DOHH2 (cell line): Measurements from ENCODE around the gene HOXA13.

ENCODE experiments used
- H3F3A ChIP-seq: fragments of 200-600 bp; sonication (generic), shearing (Covaris generic); 2 replicates; pipeline ENCODE4 v1.6.0; 2016; ENCODE audit warnings: antibody characterized with exemption, mild to moderate bottlenecking; ENCODE audit not compliant: control insufficient read depth, insufficient read depth
- H3K27ac ChIP-seq: fragments of 200-600 bp; sonication (generic); 2 replicates; pipeline ENCODE4 v1.5.1; 2014; ENCODE audit warnings: low read depth, mild to moderate bottlenecking, low read length, moderate library complexity
- H3K27me3 ChIP-seq: fragments of 200-600 bp; sonication (generic); 2 replicates; pipeline ENCODE4 v1.6.1; 2014; ENCODE audit warnings: mild to moderate bottlenecking, low read length, mixed read lengths; ENCODE audit not compliant: control insufficient read depth
- H3K36me3 ChIP-seq: fragments of 200-600 bp; sonication (generic); 2 replicates; pipeline ENCODE4 v1.6.1; 2014; ENCODE audit warnings: mild to moderate bottlenecking, low read length, moderate library complexity, mixed read lengths; ENCODE audit not compliant: control insufficient read depth
- H3K4me1 ChIP-seq: fragments of 200-600 bp; sonication (generic); 2 replicates; pipeline ENCODE4 v1.6.1; 2014; ENCODE audit warnings: mild to moderate bottlenecking, low read length, mixed read lengths; ENCODE audit not compliant: control insufficient read depth
- H3K4me2 ChIP-seq: fragments of 200-600 bp; sonication (generic); 2 replicates; pipeline ENCODE4 v1.6.0; 2014; ENCODE audit warnings: mild to moderate bottlenecking, low read length, moderate library complexity
- H3K4me3 ChIP-seq: fragments of 200-600 bp; sonication (generic); 2 replicates; pipeline ENCODE4 v1.5.1; 2014; ENCODE audit warnings: mild to moderate bottlenecking, low read length, mixed read lengths
- H3K79me2 ChIP-seq: fragments of 200-600 bp; sonication (generic); 2 replicates; pipeline ENCODE4 v1.6.1; 2014; ENCODE audit warnings: mild to moderate bottlenecking, low read length, mixed read lengths; ENCODE audit not compliant: control insufficient read depth
- H3K9me2 ChIP-seq: fragments of 200-600 bp; sonication (generic); replicated peaks from 2 replicates; pipeline ENCODE4 v1.6.1; 2014; ENCODE audit warnings: mild to moderate bottlenecking, low read length, mixed read lengths; ENCODE audit not compliant: control insufficient read depth
- H3K9me3 ChIP-seq: fragments of 200-600 bp; sonication (generic); 2 replicates; pipeline ENCODE4 v1.6.1; 2014; ENCODE audit warnings: antibody characterized with exemption, low read length, mixed read lengths; ENCODE audit not compliant: control insufficient read depth, insufficient read depth
- H4K20me1 ChIP-seq: fragments of 200-600 bp; sonication (generic); 2 replicates; pipeline ENCODE4 v1.6.0; 2014; ENCODE audit warnings: low read depth, mild to moderate bottlenecking, antibody characterized with exemption, low read length, moderate library complexity; ENCODE audit not compliant: control insufficient read depth, insufficient read depth
- CTCF ChIP-seq: fragments of 200-600 bp; sonication (generic); IDR thresholded peaks from one replicate; pipeline ENCODE4 v1.5.1; 2014; ENCODE audit warnings: antibody characterized with exemption, mild to moderate bottlenecking, low read depth, low read length; ENCODE audit not compliant: poor library complexity, severe bottlenecking
- EZH2phosphoT487 ChIP-seq: fragments of 200-600 bp; sonication (generic); IDR thresholded peaks from 2 replicates; pipeline ENCODE4 v1.6.1; 2017; ENCODE audit warnings: borderline replicate concordance, mild to moderate bottlenecking, antibody characterized with exemption, low read length, moderate library complexity, mixed read lengths

HOXA13 gene

GRCh38 chr7:27240015-27240731 lies 40.3 kb upstream of the HOXA13 start:
- Histone ChIP-seq H3K27ac (no peak overlapping the region), H3K27me3 (peaks cover 13% of the 10 kb centered on the region)

GRCh38 chr7:27239387-27240014 lies 39.6 kb upstream of the HOXA13 start:
- peaks cover 9% of the 10 kb centered on the region for H3K27me3 ChIP-seq
- H3K36me3 ChIP-seq: no peaks in the 10 kb centered on the region
- no peaks in the 10 kb centered on the region for H3K9me2 ChIP-seq
- no peak overlapping the region for H3K4me3 ChIP-seq
- H3K4me2 ChIP-seq: no peak overlapping the region
- TF ChIP-seq EZH2phosphoT487 (no peak), CTCF (no peak)
- H4K20me1 ChIP-seq: no peaks in the 10 kb centered on the region
- no peaks in the 10 kb centered on the region for H3F3A ChIP-seq
- H3K9me3 ChIP-seq: no peaks in the 10 kb centered on the region
- H3K4me1 ChIP-seq: no peaks in the 10 kb centered on the region
- H3K79me2 ChIP-seq: no peaks in the 10 kb centered on the region
- no peak overlapping the region for H3K27ac ChIP-seq

More at GRCh38 chr7:27240015-27240731, 40.3 kb upstream of the HOXA13 start:
- no peaks in the 10 kb centered on the region for H3K4me1 ChIP-seq
- TF ChIP-seq CTCF: no peak
- TF ChIP-seq EZH2phosphoT487: no peak
- no peaks in the 10 kb centered on the region for H3F3A ChIP-seq
- H3K36me3 ChIP-seq: no peaks in the 10 kb centered on the region
- no peaks in the 10 kb centered on the region for H3K79me2 ChIP-seq
- H3K9me3 ChIP-seq: no peaks in the 10 kb centered on the region
- no peak overlapping the region for H3K4me3 ChIP-seq
- no peak overlapping the region for H3K4me2 ChIP-seq
- no peaks in the 10 kb centered on the region for H4K20me1 ChIP-seq
- H3K9me2 ChIP-seq: no peaks in the 10 kb centered on the region

- no peaks in the 10 kb centered on the region for H3F3A ChIP-seq
- H3K9me3 ChIP-seq: no peaks in the 10 kb centered on the region
- no peaks in the 10 kb centered on the region for H4K20me1 ChIP-seq
- no peaks in the 10 kb centered on the region for H3K36me3 ChIP-seq
- H3K27ac ChIP-seq: no peak overlapping the region
- H3K4me3 ChIP-seq: no peak overlapping the region
- no peaks in the 10 kb centered on the region for H3K4me1 ChIP-seq
- H3K27me3 ChIP-seq: peaks cover 11% of the 10 kb centered on the region
- no peak for TF ChIP-seq CTCF
- TF ChIP-seq EZH2phosphoT487: no peak
- H3K79me2 ChIP-seq: no peaks in the 10 kb centered on the region
- no peaks in the 10 kb centered on the region for H3K9me2 ChIP-seq
- H3K4me2 ChIP-seq: no peak overlapping the region
Measured at GRCh38 chr7:27238979-27239386, 39.1 kb upstream of the HOXA13 start.
